Measurements from ENCODE around the gene HOXA7. TPM values are rescaled to one million over a fixed set of nuclear protein-coding genes. Genes with fewer than 3 reads are reported as not detected.

The HOXA7 gene
- total RNA-seq, 1 donor from 2014 or later: 1.4 TPM

DNA sequence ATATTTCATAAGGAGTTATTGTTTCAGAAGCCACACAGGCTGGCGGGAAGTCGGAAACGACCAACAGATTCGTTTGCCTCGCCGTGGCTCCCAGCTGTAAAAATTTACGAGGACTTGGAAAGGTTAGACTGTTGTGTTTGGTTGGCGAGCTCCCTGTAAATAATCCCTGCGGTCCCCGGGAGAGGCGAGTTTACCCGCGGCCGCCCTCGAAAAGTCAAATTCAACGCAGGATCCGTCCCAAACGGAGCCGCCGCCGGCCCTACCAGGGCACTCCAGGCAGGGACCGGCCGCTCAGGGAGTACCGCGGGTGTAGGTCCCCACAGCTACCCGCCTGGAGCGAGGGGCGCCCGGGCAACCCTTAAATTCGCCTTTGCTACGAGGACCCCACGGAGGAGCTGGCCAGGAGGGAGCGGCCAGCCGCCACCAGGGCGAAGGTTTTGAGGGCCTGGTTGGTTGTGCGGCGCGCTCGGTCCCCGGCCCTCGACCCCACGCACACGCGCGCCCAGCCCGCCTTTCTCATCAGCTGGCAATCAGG lies 9.6 kb upstream of the HOXA7 start:
- Mint-ChIP-seq H3K36me3 (ENCODE audit: insufficient read depth) (no peaks in the 10 kb centered on the region), H3K4me3 (ENCODE audit: low read depth) (no peak overlapping the region), H3K27me3 (peaks cover 88% of the 10 kb centered on the region), H3K4me1 (ENCODE audit: low read depth) (peaks cover 3% of the 10 kb centered on the region), H3K9me3 (ENCODE audit: low read depth) (no peaks in the 10 kb centered on the region), H3K27ac (no peak overlapping the region)
- DNase-seq (ENCODE audit: low spot score, unreplicated experiment): no peak
- TF ChIP-seq, protein P1, sequence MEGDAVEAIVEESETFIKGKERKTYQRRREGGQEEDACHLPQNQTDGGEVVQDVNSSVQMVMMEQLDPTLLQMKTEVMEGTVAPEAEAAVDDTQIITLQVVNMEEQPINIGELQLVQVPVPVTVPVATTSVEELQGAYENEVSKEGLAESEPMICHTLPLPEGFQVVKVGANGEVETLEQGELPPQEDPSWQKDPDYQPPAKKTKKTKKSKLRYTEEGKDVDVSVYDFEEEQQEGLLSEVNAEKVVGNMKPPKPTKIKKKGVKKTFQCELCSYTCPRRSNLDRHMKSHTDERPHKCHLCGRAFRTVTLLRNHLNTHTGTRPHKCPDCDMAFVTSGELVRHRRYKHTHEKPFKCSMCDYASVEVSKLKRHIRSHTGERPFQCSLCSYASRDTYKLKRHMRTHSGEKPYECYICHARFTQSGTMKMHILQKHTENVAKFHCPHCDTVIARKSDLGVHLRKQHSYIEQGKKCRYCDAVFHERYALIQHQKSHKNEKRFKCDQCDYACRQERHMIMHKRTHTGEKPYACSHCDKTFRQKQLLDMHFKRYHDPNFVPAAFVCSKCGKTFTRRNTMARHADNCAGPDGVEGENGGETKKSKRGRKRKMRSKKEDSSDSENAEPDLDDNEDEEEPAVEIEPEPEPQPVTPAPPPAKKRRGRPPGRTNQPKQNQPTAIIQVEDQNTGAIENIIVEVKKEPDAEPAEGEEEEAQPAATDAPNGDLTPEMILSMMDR (IDR thresholded peaks at IDR 0.05; ENCODE audit: unreplicated experiment): no peak

DNA sequence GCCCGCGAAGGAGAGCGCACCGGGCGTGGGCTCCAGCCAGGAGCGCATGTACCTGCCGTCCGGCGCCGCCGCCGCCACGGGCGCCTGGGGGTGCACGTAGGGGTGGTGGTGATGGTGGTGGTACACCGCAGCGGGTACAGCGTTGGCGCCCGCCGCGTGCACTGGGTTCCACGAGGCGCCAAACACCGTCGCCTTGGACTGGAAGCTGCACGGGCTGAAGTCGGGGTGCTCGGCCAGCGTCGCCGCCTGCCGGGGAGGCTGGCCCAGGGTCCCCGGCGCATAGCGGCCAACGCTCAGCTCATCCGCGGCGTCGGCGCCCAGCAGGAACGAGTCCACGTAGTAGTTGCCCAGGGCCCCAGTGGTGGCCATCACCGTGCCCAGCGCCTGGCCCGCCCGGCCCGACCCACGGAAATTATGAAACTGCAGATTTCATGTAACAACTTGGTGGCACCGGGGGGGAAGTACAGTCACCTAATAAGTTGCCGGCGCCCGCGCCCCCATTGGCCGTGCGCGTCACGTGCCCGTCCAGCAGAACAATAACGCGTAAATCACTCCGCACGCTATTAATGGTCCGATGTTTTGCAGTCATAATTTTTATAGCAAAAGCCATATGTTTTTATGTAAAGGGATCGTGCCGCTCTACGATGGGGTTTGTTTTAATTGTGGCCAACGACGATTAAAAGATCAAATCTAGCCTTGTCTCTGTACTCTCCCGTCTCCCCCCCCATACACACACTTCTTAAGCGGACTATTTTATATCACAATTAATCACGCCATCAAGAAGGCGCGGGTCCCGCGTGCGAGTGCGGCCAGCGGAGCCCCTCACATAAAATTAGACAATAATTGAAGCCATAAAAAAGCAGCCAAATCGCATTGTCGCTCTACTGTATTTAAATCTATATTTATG lies 8.9 kb upstream of the HOXA7 start, which contains the start of gene HOXA9:
Gene HOXA9, minus strand, starts transcription at position 449 of the 907 bp plus-strand sequence. Its CDS starts 80 bp downstream, at position 369.
- no peaks in the 10 kb centered on the region for H3K36me3 Mint-ChIP-seq (ENCODE audit: insufficient read depth)
- H3K4me3 Mint-ChIP-seq (ENCODE audit: low read depth): peak within 1 kb of the TSS; percentile 40
- H3K9me3 Mint-ChIP-seq (ENCODE audit: low read depth): no peaks in the 10 kb centered on the region
- peaks cover 82% of the 10 kb centered on the region for H3K27me3 Mint-ChIP-seq
- no peak within 1 kb of the TSS for H3K27ac Mint-ChIP-seq
- no peak for DNase-seq (ENCODE audit: low spot score, unreplicated experiment)
- peaks cover 4% of the 10 kb centered on the region for H3K4me1 Mint-ChIP-seq (ENCODE audit: low read depth)
- TF ChIP-seq, protein P1 (IDR thresholded peaks at IDR 0.05; ENCODE audit: unreplicated experiment): no peak

DNA sequence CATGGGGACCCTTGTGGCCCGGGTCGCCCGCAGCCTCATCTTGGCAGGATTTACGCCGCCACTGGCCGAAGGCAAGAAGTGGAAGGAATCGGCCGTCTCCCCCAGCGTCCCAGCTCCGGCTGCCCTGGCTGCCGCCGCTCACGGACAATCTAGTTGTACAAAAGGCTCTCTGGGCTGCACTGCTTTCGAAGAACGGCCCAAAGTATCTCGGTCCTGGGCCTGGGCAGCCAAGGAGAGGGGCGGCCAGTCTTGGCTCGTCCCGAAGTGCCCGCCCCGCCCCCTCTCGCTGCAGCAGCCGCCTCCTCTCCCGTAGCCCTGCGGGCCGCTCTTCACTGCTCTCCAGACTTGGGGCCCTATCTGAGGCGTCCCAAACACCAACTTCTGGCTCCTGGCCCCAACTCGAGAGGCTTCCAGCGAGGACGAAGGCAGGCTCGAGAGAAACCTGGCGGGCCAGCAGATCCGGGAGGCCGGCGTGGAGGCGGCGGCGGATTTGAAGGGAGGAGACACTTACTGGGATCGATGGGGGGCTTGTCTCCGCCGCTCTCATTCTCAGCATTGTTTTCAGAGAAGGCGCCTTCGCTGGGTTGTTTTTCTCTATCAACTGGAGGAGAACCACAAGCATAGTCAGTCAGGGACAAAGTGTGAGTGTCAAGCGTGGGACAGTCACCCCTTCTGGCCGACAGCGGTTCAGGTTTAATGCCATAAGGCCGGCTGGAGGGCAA lies 8.1 kb upstream of the HOXA7 start:
- Mint-ChIP-seq H3K4me3 (ENCODE audit: low read depth) (peak overlapping the region; percentile 40), H3K9me3 (ENCODE audit: low read depth) (no peaks in the 10 kb centered on the region), H3K27me3 (peaks cover 84% of the 10 kb centered on the region), H3K27ac (peak overlapping the region; percentile 19), H3K36me3 (ENCODE audit: insufficient read depth) (no peaks in the 10 kb centered on the region), H3K4me1 (ENCODE audit: low read depth) (peaks cover 4% of the 10 kb centered on the region)
- TF ChIP-seq, protein P1 (IDR thresholded peaks at IDR 0.05; ENCODE audit: unreplicated experiment): peak; percentile 53
- DNase-seq (ENCODE audit: low spot score, unreplicated experiment): no peak

DNA sequence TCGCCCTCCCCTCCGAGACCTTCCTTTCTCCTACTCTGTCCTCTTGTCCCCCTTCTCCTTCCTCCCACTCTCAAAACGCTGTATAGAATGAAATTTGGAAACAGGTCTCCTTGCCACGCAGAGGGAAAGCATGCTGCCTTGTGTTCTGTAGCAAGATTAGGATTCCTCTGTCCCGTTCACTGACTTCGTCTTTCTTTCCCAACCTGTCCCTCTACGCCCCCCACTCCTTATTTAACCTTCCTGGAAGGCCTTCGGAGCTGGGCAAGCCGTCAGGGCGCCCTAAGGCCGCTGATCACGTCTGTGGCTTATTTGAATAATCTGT lies 7.5 kb upstream of the HOXA7 start:
- peak overlapping the region; percentile 19 for H3K27ac Mint-ChIP-seq
- peaks cover 86% of the 10 kb centered on the region for H3K27me3 Mint-ChIP-seq
- H3K4me1 Mint-ChIP-seq (ENCODE audit: low read depth): peaks cover 4% of the 10 kb centered on the region
- no peaks in the 10 kb centered on the region for H3K36me3 Mint-ChIP-seq (ENCODE audit: insufficient read depth)
- no peaks in the 10 kb centered on the region for H3K9me3 Mint-ChIP-seq (ENCODE audit: low read depth)
- TF ChIP-seq, protein P1 (IDR thresholded peaks at IDR 0.05; ENCODE audit: unreplicated experiment): no peak
- no peak for DNase-seq (ENCODE audit: low spot score, unreplicated experiment)
- no peak overlapping the region for H3K4me3 Mint-ChIP-seq (ENCODE audit: low read depth)

Data from progenitor cell of endocrine pancreas (in vitro differentiated cells).